OCI-LY1 (cell line): ENCODE results near the gene TMC7.

Experiments
- H2AFZ ChIP-seq: fragments of 200-600 bp; sonication (generic), shearing (Covaris generic); 2 replicates; pipeline ENCODE4 v1.6.0; 2014; ENCODE audit warnings: antibody characterized with exemption, mild to moderate bottlenecking, low read length
- H3F3A ChIP-seq: fragments of 200-600 bp; sonication (generic), shearing (Covaris generic); 2 replicates; pipeline ENCODE4 v1.6.0; 2014; ENCODE audit warnings: mild to moderate bottlenecking, antibody characterized with exemption, low read length, moderate library complexity; ENCODE audit not compliant: insufficient read depth
- H3K27ac ChIP-seq: fragments of 200-600 bp; sonication (generic); 2 replicates; pipeline ENCODE4 v1.5.1; 2014; ENCODE audit warnings: low read length, mixed run types, mild to moderate bottlenecking, low read depth; ENCODE audit not compliant: poor library complexity, severe bottlenecking
- H3K27me3 ChIP-seq: fragments of 200-600 bp; sonication (generic); 2 replicates; pipeline ENCODE4 v1.6.0; 2014; ENCODE audit warnings: antibody characterized with exemption, mild to moderate bottlenecking, low read length, moderate library complexity; ENCODE audit not compliant: insufficient read depth
- H3K36me3 ChIP-seq: fragments of 200-600 bp; sonication (generic); 2 replicates; pipeline ENCODE4 v1.6.1; 2014; ENCODE audit warnings: mild to moderate bottlenecking, antibody characterized with exemption, low read length, moderate library complexity, mixed read lengths; ENCODE audit not compliant: insufficient read depth
- H3K4me1 ChIP-seq: fragments of 200-600 bp; sonication (generic); 2 replicates; pipeline ENCODE4 v1.5.1; 2014; ENCODE audit warnings: mild to moderate bottlenecking, low read length, moderate library complexity; ENCODE audit not compliant: insufficient read depth, severe bottlenecking
- H3K4me2 ChIP-seq: fragments of 200-600 bp; sonication (generic), shearing (Covaris generic); 2 replicates; pipeline ENCODE4 v1.6.1; 2014; ENCODE audit warnings: low read length
- H3K4me3 ChIP-seq: fragments of 200-600 bp; sonication (generic); 2 replicates; pipeline ENCODE4 v1.5.1; 2014; ENCODE audit warnings: low read length, low read depth, mild to moderate bottlenecking, mixed read lengths; ENCODE audit not compliant: poor library complexity, severe bottlenecking
- H3K79me2 ChIP-seq: fragments of 200-600 bp; shearing (Covaris generic); 2 replicates; pipeline ENCODE4 v1.6.1; 2016; ENCODE audit warnings: mixed run types, low read length, mixed read lengths; ENCODE audit not compliant: insufficient read depth
- H3K9ac ChIP-seq: fragments of 200-600 bp; sonication (generic), shearing (Covaris generic); 2 replicates; pipeline ENCODE4 v1.6.1; 2014; ENCODE audit warnings: mild to moderate bottlenecking, low read length, mixed read lengths
- H3K9me2 ChIP-seq: fragments of 200-600 bp; sonication (generic), shearing (Covaris generic); 2 replicates; pipeline ENCODE4 v1.6.1; 2014; ENCODE audit warnings: low read depth, mild to moderate bottlenecking, low read length, mixed read lengths
- H3K9me3 ChIP-seq: fragments of 200-600 bp; shearing (Covaris generic); 2 replicates; pipeline ENCODE4 v1.6.1; 2014; ENCODE audit warnings: low read length, mixed read lengths
- H4K20me1 ChIP-seq: fragments of 200-600 bp; sonication (generic), shearing (Covaris generic); 2 replicates; pipeline ENCODE4 v1.6.0; 2016; ENCODE audit warnings: mild to moderate bottlenecking, low read length; ENCODE audit not compliant: insufficient read depth
- CTCF ChIP-seq: fragments of 200-600 bp; sonication (generic), shearing (Covaris generic); IDR thresholded peaks from 2 replicates; pipeline ENCODE4 v1.5.1; 2017; ENCODE audit warnings: mild to moderate bottlenecking, antibody characterized with exemption, low read length, moderate library complexity, mixed read lengths
- EZH2 ChIP-seq: fragments of 200-600 bp; sonication (generic), shearing (Covaris generic); IDR thresholded peaks from 2 replicates; pipeline ENCODE4 v1.8.0; 2017; ENCODE audit warnings: borderline replicate concordance, mixed run types, mild to moderate bottlenecking, antibody characterized with exemption, low read length, moderate library complexity, mixed read lengths

TMC7 gene

GRCh38 chr16:19005561-19006445, 22.1 kb downstream of the TMC7 start:
- Histone ChIP-seq H3K4me3 (no peak overlapping the region), H3F3A (no peaks in the 10 kb centered on the region), H3K9me2 (no peaks in the 10 kb centered on the region), H3K27ac (no peak overlapping the region), H3K27me3 (0 out of 2 replicates have a peak, but pooled peaks cover 1% of the 10 kb centered on the region), H3K79me2 (no peaks in the 10 kb centered on the region), H3K4me1 (no peaks in the 10 kb centered on the region), H2AFZ (no peak overlapping the region), H3K4me2 (no peak overlapping the region), H3K9me3 (no peaks in the 10 kb centered on the region), H4K20me1 (no peaks in the 10 kb centered on the region), H3K9ac (no peak overlapping the region), H3K36me3 (no peaks in the 10 kb centered on the region)
- TF ChIP-seq CTCF: no peak

- Histone ChIP-seq H3K9me3 (no peaks in the 10 kb centered on the region), H3K9ac (no peak overlapping the region), H4K20me1 (no peaks in the 10 kb centered on the region), H3K4me3 (no peak overlapping the region), H3F3A (no peaks in the 10 kb centered on the region), H2AFZ (no peak overlapping the region), H3K4me2 (no peak overlapping the region), H3K36me3 (no peaks in the 10 kb centered on the region), H3K4me1 (no peaks in the 10 kb centered on the region), H3K9me2 (no peaks in the 10 kb centered on the region), H3K27me3 (0 out of 2 replicates have a peak, but pooled peaks cover 4% of the 10 kb centered on the region), H3K27ac (no peak overlapping the region), H3K79me2 (no peaks in the 10 kb centered on the region)
- no peak for TF ChIP-seq CTCF
- no peak for TF ChIP-seq EZH2
Measured at GRCh38 chr16:19006446-19007315, 22.9 kb downstream of the TMC7 start.

GRCh38 chr16:19008245-19009169, 24.8 kb downstream of the TMC7 start:
- no peaks in the 10 kb centered on the region for H3K9me3 ChIP-seq
- TF ChIP-seq CTCF: no peak
- no peak for TF ChIP-seq EZH2
- no peak overlapping the region for H3K4me2 ChIP-seq
- H4K20me1 ChIP-seq: no peaks in the 10 kb centered on the region
- H3K9me2 ChIP-seq: no peaks in the 10 kb centered on the region
- H3K4me1 ChIP-seq: no peaks in the 10 kb centered on the region
- no peak overlapping the region for H3K9ac ChIP-seq
- no peak overlapping the region for H2AFZ ChIP-seq
- 0 out of 2 replicates have a peak, but pooled peaks cover 4% of the 10 kb centered on the region for H3K27me3 ChIP-seq
- H3F3A ChIP-seq: no peaks in the 10 kb centered on the region
- H3K27ac ChIP-seq: no peak overlapping the region
- no peak overlapping the region for H3K4me3 ChIP-seq
- no peaks in the 10 kb centered on the region for H3K79me2 ChIP-seq
- H3K36me3 ChIP-seq: no peaks in the 10 kb centered on the region
